GM19467 (cell line): Measurements from ENCODE around the gene ADCK1.

ENCODE experiments used
- ATAC-seq: cut with Tn5 transposase; IDR thresholded peaks from one replicate; pipeline ENCODE4 v1.9.1; 2021; ENCODE audit warnings: mild to moderate bottlenecking, moderate library complexity; ENCODE audit not compliant: unreplicated experiment

Gene ADCK1

DNA sequence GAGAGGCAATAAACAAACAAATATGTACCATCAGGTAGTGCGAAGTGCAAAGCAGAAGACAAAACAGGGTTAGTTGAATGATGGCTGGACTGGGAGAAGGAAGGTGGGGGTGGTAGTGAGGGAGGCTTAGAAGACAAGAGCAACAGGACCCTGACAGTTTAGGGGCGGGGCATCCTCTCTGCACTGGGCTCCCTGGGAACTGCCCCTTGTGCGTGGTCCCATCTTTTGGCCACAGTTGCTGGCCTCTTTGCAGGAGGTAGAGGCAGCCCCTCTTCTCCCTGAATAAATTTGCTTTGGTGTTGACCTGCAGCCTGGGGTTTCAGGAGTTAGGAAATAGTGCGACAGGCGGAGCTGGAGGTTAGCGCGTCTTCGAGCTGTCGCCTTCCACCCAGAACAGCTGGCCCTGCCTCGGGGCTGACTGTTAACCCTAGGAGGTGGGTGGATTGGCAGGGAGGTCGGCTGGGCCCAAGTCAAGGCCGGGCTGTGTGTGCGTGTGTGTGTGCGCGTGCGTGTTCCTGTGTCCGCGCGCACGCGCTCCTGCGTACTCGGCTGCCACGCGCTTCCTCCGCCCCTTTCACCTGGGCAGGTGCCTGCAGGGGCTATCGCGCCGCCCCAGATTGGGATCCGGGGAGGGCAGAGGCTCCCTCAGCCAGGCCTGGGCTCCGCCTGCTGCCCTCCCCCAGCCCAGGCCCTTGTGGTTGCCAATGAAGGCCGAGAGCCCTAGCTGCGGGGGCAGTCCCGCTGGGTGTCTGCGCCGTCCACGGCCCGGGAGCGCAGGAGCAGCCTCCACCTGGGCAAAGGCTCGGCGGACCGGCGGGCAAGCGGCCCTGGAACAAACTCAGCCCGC lies 180.8 kb downstream of the ADCK1 start:
- no peak for ATAC-seq
